Osteoblast (primary cell): ENCODE data around the gene ZBTB33. TPM values are rescaled to one million over a fixed set of nuclear protein-coding genes. Genes with fewer than 3 reads are reported as not detected.
A peak's percentile ranks its signal among the peaks of the same experiment; 100 is the strongest.

Source experiments
- DNase-seq: peaks from one replicate; pipeline ENCODE4 v3.0.0; 2011; ENCODE audit warnings: low spot score, mixed read lengths; ENCODE audit not compliant: insufficient read length; ENCODE audit errors: missing footprints
- H2AFZ ChIP-seq: 2 replicates; pipeline ENCODE4 v1.6.0; 2011; ENCODE audit warnings: mild to moderate bottlenecking, low read length
- H3K27ac ChIP-seq: 2 replicates; pipeline ENCODE4 v1.5.1; 2011; ENCODE audit warnings: mild to moderate bottlenecking, low read depth, low read length, moderate library complexity
- H3K27me3 ChIP-seq: 2 replicates; pipeline ENCODE4 v1.6.0; 2012; ENCODE audit warnings: mild to moderate bottlenecking, control low read depth, inconsistent platforms, low read length, moderate library complexity; ENCODE audit not compliant: insufficient read depth
- H3K36me3 ChIP-seq: 2 replicates; pipeline ENCODE4 v1.5.1; 2011; ENCODE audit warnings: mild to moderate bottlenecking, low read length, control low read depth, moderate library complexity; ENCODE audit not compliant: insufficient read depth
- H3K4me1 ChIP-seq: 2 replicates; pipeline ENCODE4 v1.5.1; 2011; ENCODE audit warnings: mild to moderate bottlenecking, low read length, control low read depth, moderate library complexity; ENCODE audit not compliant: insufficient read depth
- H3K4me2 ChIP-seq: 2 replicates; pipeline ENCODE4 v1.6.0; 2011; ENCODE audit warnings: mild to moderate bottlenecking, low read length; ENCODE audit not compliant: insufficient read depth
- H3K4me3 ChIP-seq: fragments of 200-600 bp; sonication (generic); 3 replicates; pipeline ENCODE4 v1.5.1; 2012; ENCODE audit warnings: mild to moderate bottlenecking, low read length, inconsistent platforms; ENCODE audit not compliant: insufficient read depth
- H3K79me2 ChIP-seq: 2 replicates; pipeline ENCODE4 v1.6.0; 2012; ENCODE audit warnings: mild to moderate bottlenecking, low read length, control low read depth, inconsistent platforms; ENCODE audit not compliant: insufficient read depth
- H3K9me3 ChIP-seq: 2 replicates; pipeline ENCODE4 v1.5.1; 2011; ENCODE audit warnings: low read depth, low read length, control low read depth
- H4K20me1 ChIP-seq: 2 replicates; pipeline ENCODE4 v1.6.0; 2012; ENCODE audit warnings: mild to moderate bottlenecking, low read length, control low read depth; ENCODE audit not compliant: insufficient read depth
- total RNA-seq: library from RNA; depleted of rRNA; stranded (reverse); fragments of >200 nt; gene quantifications from 2 replicates; pipeline ENCODE4 v1.2.3, GENCODE V29; 2012
- TF ChIP-seq, protein P1 (sequence below): IDR thresholded peaks from 2 replicates; pipeline ENCODE4 v1.5.1; 2011; ENCODE audit warnings: mild to moderate bottlenecking, low read depth, low read length, moderate library complexity; ENCODE audit errors: extremely low read depth

The ZBTB33 gene, protein sequence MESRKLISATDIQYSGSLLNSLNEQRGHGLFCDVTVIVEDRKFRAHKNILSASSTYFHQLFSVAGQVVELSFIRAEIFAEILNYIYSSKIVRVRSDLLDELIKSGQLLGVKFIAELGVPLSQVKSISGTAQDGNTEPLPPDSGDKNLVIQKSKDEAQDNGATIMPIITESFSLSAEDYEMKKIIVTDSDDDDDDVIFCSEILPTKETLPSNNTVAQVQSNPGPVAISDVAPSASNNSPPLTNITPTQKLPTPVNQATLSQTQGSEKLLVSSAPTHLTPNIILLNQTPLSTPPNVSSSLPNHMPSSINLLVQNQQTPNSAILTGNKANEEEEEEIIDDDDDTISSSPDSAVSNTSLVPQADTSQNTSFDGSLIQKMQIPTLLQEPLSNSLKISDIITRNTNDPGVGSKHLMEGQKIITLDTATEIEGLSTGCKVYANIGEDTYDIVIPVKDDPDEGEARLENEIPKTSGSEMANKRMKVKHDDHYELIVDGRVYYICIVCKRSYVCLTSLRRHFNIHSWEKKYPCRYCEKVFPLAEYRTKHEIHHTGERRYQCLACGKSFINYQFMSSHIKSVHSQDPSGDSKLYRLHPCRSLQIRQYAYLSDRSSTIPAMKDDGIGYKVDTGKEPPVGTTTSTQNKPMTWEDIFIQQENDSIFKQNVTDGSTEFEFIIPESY
- 19.2 and 20.0 TPM in 2 replicates for total RNA-seq

DNA sequence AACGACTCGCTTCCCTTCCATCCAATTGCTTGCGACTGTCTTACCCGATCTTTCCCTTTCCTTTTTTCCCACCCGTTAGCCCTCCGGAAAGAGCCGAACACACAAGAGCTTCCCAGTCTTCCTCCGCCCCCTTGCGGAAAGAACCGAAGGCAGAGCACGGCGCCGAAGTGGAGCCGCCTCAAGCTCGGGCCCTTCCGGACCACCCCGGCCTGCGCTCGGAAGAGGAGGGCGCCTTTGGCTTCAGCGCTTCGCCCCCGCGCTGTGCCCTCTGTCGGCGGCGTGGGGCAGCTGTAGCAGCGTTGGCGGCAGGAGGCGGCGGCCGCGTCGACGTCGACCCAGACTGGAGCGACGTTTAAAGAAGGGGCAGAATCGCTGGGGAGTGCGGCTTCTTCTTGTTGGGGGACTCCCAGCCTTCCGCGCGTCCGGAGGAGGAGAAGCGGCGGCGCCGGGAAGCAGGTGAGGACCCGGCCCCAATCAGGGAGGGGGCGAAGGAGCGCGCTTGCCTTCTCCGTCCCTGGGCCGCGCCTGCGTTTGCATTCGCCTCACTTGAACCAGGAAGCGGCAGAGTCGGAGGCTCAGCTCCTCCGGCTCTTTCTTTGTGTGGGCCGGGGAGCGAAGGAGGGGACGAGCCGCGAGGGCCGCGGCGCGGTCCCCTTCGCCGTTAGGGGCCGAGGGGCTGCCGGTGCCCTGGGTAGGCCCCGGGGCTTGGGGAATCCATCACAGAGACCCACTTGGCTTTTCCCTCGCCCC lies at the start of gene ZBTB33:
TSS of gene ZBTB33 (plus strand) at position 291 of the 750 bp plus-strand sequence. CDS start 2,604 bp downstream, outside the sequence.
- Histone ChIP-seq H3K27me3 (peaks cover 4% of the 10 kb centered on the region), H3K4me3 (peak within 1 kb of the TSS; percentile 79), H3K79me2 (peaks cover 15% of the 10 kb centered on the region), H3K9me3 (no peaks in the 10 kb centered on the region), H3K4me1 (no peaks in the 10 kb centered on the region), H3K36me3 (peaks cover 9% of the 10 kb centered on the region), H3K27ac (peak within 1 kb of the TSS; percentile 70), H2AFZ (peak within 1 kb of the TSS; percentile 79), H3K4me2 (peak within 1 kb of the TSS; percentile 82), H4K20me1 (peaks cover 3% of the 10 kb centered on the region)
- peak; percentile 88 for DNase-seq
- TF ChIP-seq, protein P1, sequence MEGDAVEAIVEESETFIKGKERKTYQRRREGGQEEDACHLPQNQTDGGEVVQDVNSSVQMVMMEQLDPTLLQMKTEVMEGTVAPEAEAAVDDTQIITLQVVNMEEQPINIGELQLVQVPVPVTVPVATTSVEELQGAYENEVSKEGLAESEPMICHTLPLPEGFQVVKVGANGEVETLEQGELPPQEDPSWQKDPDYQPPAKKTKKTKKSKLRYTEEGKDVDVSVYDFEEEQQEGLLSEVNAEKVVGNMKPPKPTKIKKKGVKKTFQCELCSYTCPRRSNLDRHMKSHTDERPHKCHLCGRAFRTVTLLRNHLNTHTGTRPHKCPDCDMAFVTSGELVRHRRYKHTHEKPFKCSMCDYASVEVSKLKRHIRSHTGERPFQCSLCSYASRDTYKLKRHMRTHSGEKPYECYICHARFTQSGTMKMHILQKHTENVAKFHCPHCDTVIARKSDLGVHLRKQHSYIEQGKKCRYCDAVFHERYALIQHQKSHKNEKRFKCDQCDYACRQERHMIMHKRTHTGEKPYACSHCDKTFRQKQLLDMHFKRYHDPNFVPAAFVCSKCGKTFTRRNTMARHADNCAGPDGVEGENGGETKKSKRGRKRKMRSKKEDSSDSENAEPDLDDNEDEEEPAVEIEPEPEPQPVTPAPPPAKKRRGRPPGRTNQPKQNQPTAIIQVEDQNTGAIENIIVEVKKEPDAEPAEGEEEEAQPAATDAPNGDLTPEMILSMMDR: peak; percentile 44

DNA sequence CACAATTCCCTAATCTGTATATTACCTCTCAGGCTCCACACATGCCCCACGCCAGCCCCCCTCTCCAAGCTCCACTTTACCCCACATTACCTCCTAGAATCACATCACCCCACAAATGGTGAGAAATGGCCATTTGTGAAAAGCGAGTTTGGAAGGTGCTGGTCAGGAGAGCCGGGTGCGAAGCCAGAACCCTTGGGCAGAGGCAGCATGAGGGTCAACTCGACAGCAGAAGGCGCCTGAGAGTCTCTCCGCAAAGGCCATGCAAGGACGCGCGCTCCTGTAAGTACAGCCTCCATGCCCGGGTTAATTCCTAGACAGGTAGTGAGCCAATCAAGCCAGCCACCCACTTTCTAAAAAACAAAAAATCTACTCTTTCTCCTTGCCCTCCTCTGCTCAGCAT lies 49.8 kb upstream of the ZBTB33 start:
- no peaks in the 10 kb centered on the region for H4K20me1 ChIP-seq
- H2AFZ ChIP-seq: no peak overlapping the region
- no peak overlapping the region for H3K27ac ChIP-seq
- no peaks in the 10 kb centered on the region for H3K4me1 ChIP-seq
- no peaks in the 10 kb centered on the region for H3K9me3 ChIP-seq
- no peak for DNase-seq
- H3K4me2 ChIP-seq: no peak overlapping the region
- no peak overlapping the region for H3K4me3 ChIP-seq
- TF ChIP-seq, protein P1: no peak
- H3K27me3 ChIP-seq: peaks cover 11% of the 10 kb centered on the region
- H3K79me2 ChIP-seq: no peaks in the 10 kb centered on the region
- no peaks in the 10 kb centered on the region for H3K36me3 ChIP-seq

DNA sequence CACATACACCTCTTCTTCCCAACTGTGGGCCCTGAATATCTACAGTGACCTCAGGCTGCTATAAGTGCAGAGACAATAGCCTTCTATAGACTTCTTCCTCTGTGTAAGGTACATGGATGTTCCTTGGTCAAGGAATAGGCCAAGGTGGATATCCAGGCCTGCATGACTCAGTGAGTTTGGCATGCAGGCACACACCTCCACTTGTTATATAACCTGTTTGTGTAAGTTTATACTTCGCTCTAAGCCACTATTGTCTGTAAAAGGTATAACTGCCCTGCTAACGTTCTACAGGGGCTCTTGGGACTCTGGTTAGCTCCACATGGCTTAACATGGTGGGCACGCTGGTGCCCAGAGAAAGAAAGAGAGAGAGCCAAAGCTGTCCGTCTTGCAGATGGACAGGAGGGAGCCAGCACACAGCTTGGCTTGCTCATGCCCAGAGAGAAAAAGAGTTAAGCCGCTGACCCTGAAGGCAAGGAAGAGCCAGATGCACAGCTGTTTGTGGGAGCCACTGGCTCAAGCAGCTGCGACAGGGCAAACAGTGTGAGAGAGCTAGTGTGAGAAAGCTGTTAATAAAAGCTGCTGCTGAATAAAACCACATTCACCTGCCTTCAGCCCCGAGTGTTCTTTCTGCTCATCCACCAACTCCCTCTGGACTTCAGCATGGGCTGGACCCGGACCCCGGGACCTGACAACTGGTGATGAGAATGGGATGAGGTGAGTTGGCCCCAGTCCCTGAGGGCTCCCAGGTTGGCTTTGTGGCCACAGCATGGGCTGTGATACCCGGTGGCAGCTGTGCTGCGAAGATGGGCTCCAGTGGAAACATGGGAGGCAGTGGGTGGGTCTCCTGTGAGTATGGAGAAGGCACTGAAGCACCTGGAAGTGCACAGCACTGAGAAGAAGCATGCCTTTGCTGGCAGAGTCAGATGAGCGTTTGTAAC lies 44.5 kb upstream of the ZBTB33 start:
- H3K4me1 ChIP-seq: no peaks in the 10 kb centered on the region
- H3K9me3 ChIP-seq: no peaks in the 10 kb centered on the region

More for the DNA sequence above, 44.5 kb upstream of the ZBTB33 start:
- H3K27me3 ChIP-seq: peaks cover 11% of the 10 kb centered on the region
- no peak overlapping the region for H2AFZ ChIP-seq
- no peak overlapping the region for H3K27ac ChIP-seq
- TF ChIP-seq, protein P1: no peak
- no peak overlapping the region for H3K4me2 ChIP-seq
- no peaks in the 10 kb centered on the region for H3K79me2 ChIP-seq
- no peak for DNase-seq
- no peaks in the 10 kb centered on the region for H4K20me1 ChIP-seq
- no peaks in the 10 kb centered on the region for H3K36me3 ChIP-seq
- H3K4me3 ChIP-seq: no peak overlapping the region
